Endodermal cell (in vitro differentiated cells): Measurements from ENCODE around the gene MS4A15. TPM values are rescaled to one million over a fixed set of nuclear protein-coding genes. Genes with fewer than 3 reads are reported as not detected.

Source experiments
- DNase-seq: peaks from one replicate; pipeline ENCODE4 v3.0.0-alpha.2; 2017
- H3K27ac ChIP-seq: 2 replicates; pipeline ENCODE4 v1.5.1; 2013; ENCODE audit warnings: mild to moderate bottlenecking, low read depth, low read length, moderate library complexity
- H3K27me3 ChIP-seq: 2 replicates; pipeline ENCODE4 v1.6.1; 2013; ENCODE audit warnings: mild to moderate bottlenecking, low read length, moderate library complexity; ENCODE audit not compliant: insufficient read depth, control insufficient read depth, poor library complexity, severe bottlenecking
- H3K36me3 ChIP-seq: 2 replicates; pipeline ENCODE4 v1.7.0; 2013; ENCODE audit warnings: mild to moderate bottlenecking, low read length, moderate library complexity; ENCODE audit not compliant: control insufficient read depth, insufficient read depth
- H3K4me1 ChIP-seq: one replicate; pipeline ENCODE4 v1.7.0; 2013; ENCODE audit warnings: low read length; ENCODE audit not compliant: control insufficient read depth, insufficient read depth
- H3K4me3 ChIP-seq: 2 replicates; pipeline ENCODE4 v1.5.1; 2013; ENCODE audit warnings: mild to moderate bottlenecking, low read length, moderate library complexity
- H3K9ac ChIP-seq: 2 replicates; pipeline ENCODE4 v1.6.1; 2013; ENCODE audit warnings: mild to moderate bottlenecking, low read length, moderate library complexity; ENCODE audit not compliant: poor library complexity, severe bottlenecking; ENCODE audit errors: extremely low read depth
- H3K9me3 ChIP-seq: 2 replicates; pipeline ENCODE4 v1.6.1; 2013; ENCODE audit warnings: mild to moderate bottlenecking, low read length, moderate library complexity; ENCODE audit not compliant: control insufficient read depth
- H3K27ac Mint-ChIP-seq: 2 replicates; pipeline ENCODE4 v1.8.0; 2020; ENCODE audit warnings: mixed read lengths
- H3K27me3 Mint-ChIP-seq: 2 replicates; pipeline ENCODE4 v1.8.0; 2021; ENCODE audit warnings: mild to moderate bottlenecking, mixed read lengths; ENCODE audit not compliant: insufficient read depth
- H3K36me3 Mint-ChIP-seq: 2 replicates; pipeline ENCODE4 v1.8.0; 2020; ENCODE audit warnings: low read depth, mixed read lengths
- H3K4me1 Mint-ChIP-seq: 2 replicates; pipeline ENCODE4 v1.8.0; 2020; ENCODE audit warnings: mixed read lengths
- H3K4me3 Mint-ChIP-seq: 2 replicates; pipeline ENCODE4 v1.8.0; 2020; ENCODE audit warnings: mild to moderate bottlenecking, moderate library complexity, mixed read lengths
- H3K9me3 Mint-ChIP-seq: 2 replicates; pipeline ENCODE4 v1.8.0; 2020; ENCODE audit warnings: mild to moderate bottlenecking, mixed read lengths
- WGBS, 2 experiments: methylation state at CpG; one replicate each; pipeline versions ENCODE4 v1.1.5 to v1.1.7; 2013; ENCODE audit warnings: missing lambda C conversion rate in 2 of 2, mixed read lengths in 1 of 2; ENCODE audit not compliant: insufficient coverage in 1 of 2, insufficient read length in 1 of 2; 5-methylcytosine and 5-hydroxymethylcytosine counted together
- total RNA-seq, 2 donors: library from RNA; stranded (reverse); fragmentation: NEBNext Ultra II Directional in 1 of 2; extraction: Animal tissue kit (Norgen Biotek cat#: 25700) in 1 of 2; gene quantifications; 2 replicates in 1 of 2; 3 replicates in 1 of 2; pipeline ENCODE4 v1.2.1, GENCODE V29; 2021
- TF ChIP-seq, protein P1 (sequence below): fragments of 200-600 bp; sonication (generic); conservative IDR thresholded peaks from 2 replicates; pipeline ENCODE4 v1.5.0; 2021; ENCODE audit warnings: antibody characterized with exemption, mild to moderate bottlenecking

The MS4A15 gene
- total RNA-seq, 2 donors from 2014 or later = not detected

DNA sequence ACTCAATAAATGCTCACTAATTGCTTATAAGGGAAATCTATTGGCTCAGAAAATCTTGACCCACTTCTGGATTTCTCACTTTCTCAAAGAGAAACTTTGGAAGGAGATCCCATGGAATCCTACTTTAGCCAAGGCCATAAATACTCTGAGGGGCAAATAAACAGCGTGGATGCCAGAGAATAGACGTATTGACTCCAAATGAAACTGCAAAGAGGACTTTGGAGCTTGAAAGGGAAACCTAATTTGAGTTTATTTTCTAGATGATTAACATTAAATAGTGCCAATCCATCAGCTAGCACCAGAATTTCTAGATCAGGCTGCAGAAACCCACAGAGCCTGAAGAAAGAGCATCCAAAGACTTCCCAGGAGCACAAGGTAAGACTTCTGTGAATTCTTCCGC is 32.2 kb upstream of the MS4A15 start, which contains the start of gene MS4A18:
Gene MS4A18, plus strand, starts transcription at position 301 of the 400 bp plus-strand sequence.
- Histone ChIP-seq H3K4me3 (no peak within 1 kb of the TSS), H3K27me3 (peaks cover 5% of the 10 kb centered on the region), H3K9me3 (no peaks in the 10 kb centered on the region), H3K4me1 (no peaks in the 10 kb centered on the region), H3K36me3 (no peaks in the 10 kb centered on the region), H3K9ac (no peak within 1 kb of the TSS), H3K27ac (no peak within 1 kb of the TSS)
- no peak within 1 kb of the TSS for H3K27ac Mint-ChIP-seq
- H3K36me3 Mint-ChIP-seq = no peaks in the 10 kb centered on the region
- no peaks in the 10 kb centered on the region for H3K4me1 Mint-ChIP-seq
- no peaks in the 10 kb centered on the region for H3K9me3 Mint-ChIP-seq
- no peak for DNase-seq
- no peak within 1 kb of the TSS for H3K4me3 Mint-ChIP-seq
- TF ChIP-seq, protein P1, sequence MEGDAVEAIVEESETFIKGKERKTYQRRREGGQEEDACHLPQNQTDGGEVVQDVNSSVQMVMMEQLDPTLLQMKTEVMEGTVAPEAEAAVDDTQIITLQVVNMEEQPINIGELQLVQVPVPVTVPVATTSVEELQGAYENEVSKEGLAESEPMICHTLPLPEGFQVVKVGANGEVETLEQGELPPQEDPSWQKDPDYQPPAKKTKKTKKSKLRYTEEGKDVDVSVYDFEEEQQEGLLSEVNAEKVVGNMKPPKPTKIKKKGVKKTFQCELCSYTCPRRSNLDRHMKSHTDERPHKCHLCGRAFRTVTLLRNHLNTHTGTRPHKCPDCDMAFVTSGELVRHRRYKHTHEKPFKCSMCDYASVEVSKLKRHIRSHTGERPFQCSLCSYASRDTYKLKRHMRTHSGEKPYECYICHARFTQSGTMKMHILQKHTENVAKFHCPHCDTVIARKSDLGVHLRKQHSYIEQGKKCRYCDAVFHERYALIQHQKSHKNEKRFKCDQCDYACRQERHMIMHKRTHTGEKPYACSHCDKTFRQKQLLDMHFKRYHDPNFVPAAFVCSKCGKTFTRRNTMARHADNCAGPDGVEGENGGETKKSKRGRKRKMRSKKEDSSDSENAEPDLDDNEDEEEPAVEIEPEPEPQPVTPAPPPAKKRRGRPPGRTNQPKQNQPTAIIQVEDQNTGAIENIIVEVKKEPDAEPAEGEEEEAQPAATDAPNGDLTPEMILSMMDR = no peak
- H3K27me3 Mint-ChIP-seq = peaks cover 19% of the 10 kb centered on the region
- 95 to 96% methylated on average over 3 of the region's 3 CpGs for WGBS, 2 experiments

DNA sequence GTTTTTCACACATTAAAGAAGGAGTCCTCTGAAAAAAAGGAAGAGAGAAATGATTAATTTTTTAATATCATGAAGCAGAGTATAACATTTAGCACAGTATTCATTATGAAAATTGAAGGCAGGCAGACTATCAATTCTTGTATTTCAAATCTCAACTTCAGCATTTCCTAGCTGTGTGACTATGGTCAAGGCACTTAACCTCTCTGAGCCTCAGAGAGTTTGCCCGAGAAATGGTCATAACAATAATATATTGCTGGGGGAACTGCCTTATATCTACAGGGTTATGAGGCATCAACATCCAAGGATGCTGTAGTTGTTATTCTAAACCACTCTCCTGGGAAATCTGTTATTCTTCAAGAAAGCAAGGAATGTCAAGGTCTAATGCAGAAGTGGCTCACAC is 31.1 kb upstream of the MS4A15 start:
- no peak overlapping the region for H3K27ac ChIP-seq
- H3K4me1 ChIP-seq = no peaks in the 10 kb centered on the region
- H3K4me1 Mint-ChIP-seq = no peaks in the 10 kb centered on the region
- peaks cover 5% of the 10 kb centered on the region for H3K27me3 ChIP-seq
- H3K9me3 ChIP-seq = no peaks in the 10 kb centered on the region
- no peak overlapping the region for H3K27ac Mint-ChIP-seq
- no peak overlapping the region for H3K4me3 ChIP-seq
- H3K27me3 Mint-ChIP-seq = peaks cover 19% of the 10 kb centered on the region
- DNase-seq = no peak
- H3K36me3 ChIP-seq = no peaks in the 10 kb centered on the region
- H3K36me3 Mint-ChIP-seq = no peaks in the 10 kb centered on the region
- 90 to 100% methylated on average over 1 of the region's 1 CpG for WGBS, 2 experiments
- H3K9me3 Mint-ChIP-seq = no peaks in the 10 kb centered on the region
- no peak overlapping the region for H3K4me3 Mint-ChIP-seq
- no peak overlapping the region for H3K9ac ChIP-seq
- TF ChIP-seq, protein P1 = no peak

DNA sequence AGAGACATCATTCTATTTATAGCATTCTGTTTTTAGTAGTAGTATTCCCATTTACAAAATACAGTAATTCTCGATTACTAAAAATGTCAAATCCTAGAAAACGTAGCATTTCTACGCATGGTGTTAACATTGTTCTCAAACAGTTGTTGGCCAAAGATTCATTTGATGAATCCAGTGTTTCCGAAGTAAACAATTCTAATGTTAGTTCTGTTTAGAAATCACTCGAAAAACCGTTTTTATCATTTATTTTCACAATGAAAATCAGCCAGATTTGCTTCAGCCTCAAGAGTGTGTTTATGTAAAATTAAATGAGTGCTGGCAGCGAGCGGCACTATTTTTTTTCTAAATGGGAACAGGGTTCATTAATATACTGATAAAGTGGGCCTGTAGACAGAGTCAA is 25.1 kb upstream of the MS4A15 start:
- no peaks in the 10 kb centered on the region for H3K9me3 Mint-ChIP-seq
- TF ChIP-seq, protein P1 = no peak
- DNase-seq = no peak
- WGBS, 2 experiments = 89 to 95% methylated on average over 5 to 8 of the region's 8 CpGs
- no peak overlapping the region for H3K4me3 Mint-ChIP-seq
- no peak overlapping the region for H3K4me3 ChIP-seq
- H3K9me3 ChIP-seq = no peaks in the 10 kb centered on the region
- H3K4me1 ChIP-seq = no peaks in the 10 kb centered on the region
- no peak overlapping the region for H3K27ac ChIP-seq
- no peak overlapping the region for H3K27ac Mint-ChIP-seq
- no peak overlapping the region for H3K9ac ChIP-seq
- no peaks in the 10 kb centered on the region for H3K36me3 ChIP-seq
- H3K4me1 Mint-ChIP-seq = no peaks in the 10 kb centered on the region
- H3K27me3 Mint-ChIP-seq = peaks cover 7% of the 10 kb centered on the region
- no peaks in the 10 kb centered on the region for H3K36me3 Mint-ChIP-seq
- H3K27me3 ChIP-seq = no peaks in the 10 kb centered on the region
